HuH-7.5 (cell line): ENCODE results near the gene IL3.

Experiments
- DNase-seq: peaks from one replicate; pipeline ENCODE4 v3.0.0; 2011; ENCODE audit warnings: low spot score

Gene IL3

GRCh38 chr5:132057498-132058255 is 2.8 kb upstream of the IL3 start:
- no peak for DNase-seq

- no peak for DNase-seq
Observed at GRCh38 chr5:132058646-132059042, 1.8 kb upstream of the IL3 start.

DNA sequence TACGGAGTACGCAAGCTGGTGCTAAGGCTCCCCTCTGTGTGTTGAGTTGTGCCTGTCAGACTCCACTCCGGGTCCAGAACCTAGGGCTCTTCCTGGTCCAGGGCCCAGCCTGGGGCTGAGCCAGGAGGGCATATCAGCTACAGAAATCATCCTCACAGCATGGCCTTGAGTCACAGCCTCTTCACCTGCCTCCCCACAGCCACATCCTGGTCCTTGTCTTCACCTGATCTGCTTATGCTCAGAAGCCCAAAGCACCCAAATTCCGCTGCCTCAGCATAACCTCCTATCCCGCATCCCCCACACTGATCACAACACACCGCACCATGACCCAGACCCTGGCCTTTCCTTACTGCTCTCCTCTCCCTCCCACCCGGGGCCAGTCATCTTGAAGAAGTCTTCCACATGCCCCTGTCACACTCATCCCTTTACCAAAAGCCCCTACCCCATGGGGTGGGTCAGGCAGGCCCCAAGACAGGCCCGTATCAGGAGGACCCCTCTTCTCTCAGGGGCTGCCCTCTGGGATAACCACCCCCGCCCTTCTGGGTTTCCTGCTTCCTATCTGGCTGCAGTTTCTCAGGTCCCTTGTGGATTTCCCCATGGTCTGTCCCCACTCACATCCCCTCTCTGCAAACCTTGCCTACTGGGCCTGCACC is 1.3 kb upstream of the IL3 start:
- no peak for DNase-seq

- DNase-seq = no peak
Observed at GRCh38 chr5:132059696-132060500, 557 bp upstream of the IL3 start.

DNA sequence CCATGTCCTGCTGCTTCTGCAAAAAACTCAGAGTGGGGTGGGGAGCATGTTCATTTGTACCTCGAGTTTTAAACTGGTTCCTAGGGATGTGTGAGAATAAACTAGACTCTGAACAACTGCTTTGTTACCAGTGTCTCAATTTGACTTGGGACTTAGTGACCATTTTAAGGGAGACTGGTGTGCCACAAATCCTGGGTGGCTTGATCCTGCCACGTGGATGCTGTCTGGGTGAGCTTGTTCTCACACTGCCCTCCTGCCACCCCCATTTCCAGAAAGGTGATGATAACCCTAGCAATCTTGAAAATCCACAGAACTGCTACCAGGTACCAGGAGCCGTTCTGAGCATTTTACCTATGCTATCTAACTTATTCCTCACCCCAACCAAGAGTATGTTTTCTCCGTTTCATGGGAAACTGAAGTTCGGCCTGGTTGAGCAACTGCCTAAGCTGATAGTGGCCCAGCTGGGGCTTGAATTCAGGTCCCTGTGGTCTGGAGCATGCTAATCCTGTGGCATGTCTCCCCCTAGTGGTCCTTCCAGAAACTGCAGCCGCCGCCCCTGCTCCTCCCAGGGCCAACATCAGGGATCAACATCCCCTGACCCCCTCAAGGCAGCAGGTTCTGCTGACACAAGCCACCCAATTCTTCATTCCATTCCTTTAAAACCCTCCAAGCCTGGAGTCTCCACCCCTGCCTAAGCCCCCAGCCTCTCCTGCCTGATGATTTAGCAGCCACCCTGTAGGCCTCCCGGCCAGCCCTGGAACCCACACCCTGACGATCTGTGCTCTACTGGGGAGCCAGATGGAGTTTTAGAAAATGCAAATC is 2.8 kb downstream of the IL3 start:
- DNase-seq = peak; percentile 85

- no peak for DNase-seq
Observed at GRCh38 chr5:132064140-132064539, 3.7 kb downstream of the IL3 start.

GRCh38 chr5:132064738-132065331 is 4.4 kb downstream of the IL3 start:
- DNase-seq = peak; percentile 80

- peak; percentile 64 for DNase-seq
Observed at GRCh38 chr5:132065351-132065937, 5.0 kb downstream of the IL3 start.

- no peak for DNase-seq
Observed at GRCh38 chr5:132065951-132066701, 5.7 kb downstream of the IL3 start.

- DNase-seq = no peak
Observed at GRCh38 chr5:132066871-132067270, 6.4 kb downstream of the IL3 start.

DNA sequence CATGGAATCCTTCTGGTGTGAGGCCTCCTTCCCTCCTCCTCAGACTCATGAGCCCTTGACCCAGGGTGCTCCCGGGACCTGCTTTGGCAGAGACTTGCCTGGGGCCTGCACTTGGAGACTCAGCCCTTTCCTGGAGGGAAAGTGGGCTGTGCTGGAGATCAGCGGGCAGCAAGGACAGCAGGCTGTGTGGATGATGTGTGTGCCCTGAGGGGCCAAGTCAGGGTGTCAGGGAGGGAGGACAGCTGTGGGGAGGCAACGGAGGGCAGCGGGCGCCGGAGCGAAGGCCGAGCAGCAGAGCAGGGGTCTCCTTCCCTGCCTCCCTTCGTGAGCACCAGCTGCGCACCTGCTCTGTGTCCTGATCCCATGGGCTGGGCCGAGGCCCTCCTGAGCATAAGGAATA is 7.0 kb downstream of the IL3 start:
- no peak for DNase-seq

DNA sequence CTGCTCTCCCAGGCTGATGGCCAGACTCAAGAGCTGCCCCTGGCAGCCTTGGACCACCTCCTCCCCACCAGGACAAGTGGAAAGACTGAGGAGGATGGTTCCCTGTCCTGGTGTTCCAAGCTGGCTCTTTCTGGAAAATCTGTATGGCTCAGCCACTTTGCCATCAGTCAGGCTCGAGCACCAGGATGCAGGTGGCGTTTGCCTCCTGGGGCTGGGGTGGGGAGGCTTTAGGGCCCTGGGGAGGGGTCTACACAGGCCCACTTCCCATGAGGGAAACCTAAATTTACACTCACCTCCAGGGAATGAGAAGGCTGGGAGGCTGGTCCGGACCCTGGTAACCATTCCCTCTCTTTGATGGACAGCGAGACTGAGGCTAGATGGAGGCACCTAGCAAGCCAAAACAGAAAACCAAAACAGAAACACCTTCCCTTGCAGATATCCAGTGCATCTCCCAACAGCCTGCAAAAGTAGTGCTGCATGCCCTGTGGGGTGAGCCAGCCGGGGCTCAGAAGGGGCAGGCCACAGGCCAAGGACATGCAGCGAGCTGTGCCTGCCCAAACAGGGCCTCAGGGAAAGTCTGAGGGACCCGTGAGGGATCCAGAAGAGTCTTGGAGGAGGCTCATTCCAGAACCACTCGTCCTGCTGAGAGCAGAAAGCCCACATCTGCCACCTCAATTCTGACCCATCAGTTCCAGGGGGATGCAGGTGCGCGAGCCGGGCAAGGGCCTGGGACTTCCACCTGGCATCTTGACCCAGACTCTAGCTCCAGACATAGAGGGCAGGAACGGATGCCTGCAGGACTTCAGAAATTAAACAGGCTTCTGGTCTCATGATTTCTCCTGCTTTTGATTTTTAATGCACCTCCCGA is 7.7 kb downstream of the IL3 start:
- no peak for DNase-seq

- DNase-seq = no peak
Observed at GRCh38 chr5:132069561-132069960, 9.1 kb downstream of the IL3 start.

- no peak for DNase-seq
Observed at GRCh38 chr5:132069994-132070393, 9.5 kb downstream of the IL3 start.

DNA sequence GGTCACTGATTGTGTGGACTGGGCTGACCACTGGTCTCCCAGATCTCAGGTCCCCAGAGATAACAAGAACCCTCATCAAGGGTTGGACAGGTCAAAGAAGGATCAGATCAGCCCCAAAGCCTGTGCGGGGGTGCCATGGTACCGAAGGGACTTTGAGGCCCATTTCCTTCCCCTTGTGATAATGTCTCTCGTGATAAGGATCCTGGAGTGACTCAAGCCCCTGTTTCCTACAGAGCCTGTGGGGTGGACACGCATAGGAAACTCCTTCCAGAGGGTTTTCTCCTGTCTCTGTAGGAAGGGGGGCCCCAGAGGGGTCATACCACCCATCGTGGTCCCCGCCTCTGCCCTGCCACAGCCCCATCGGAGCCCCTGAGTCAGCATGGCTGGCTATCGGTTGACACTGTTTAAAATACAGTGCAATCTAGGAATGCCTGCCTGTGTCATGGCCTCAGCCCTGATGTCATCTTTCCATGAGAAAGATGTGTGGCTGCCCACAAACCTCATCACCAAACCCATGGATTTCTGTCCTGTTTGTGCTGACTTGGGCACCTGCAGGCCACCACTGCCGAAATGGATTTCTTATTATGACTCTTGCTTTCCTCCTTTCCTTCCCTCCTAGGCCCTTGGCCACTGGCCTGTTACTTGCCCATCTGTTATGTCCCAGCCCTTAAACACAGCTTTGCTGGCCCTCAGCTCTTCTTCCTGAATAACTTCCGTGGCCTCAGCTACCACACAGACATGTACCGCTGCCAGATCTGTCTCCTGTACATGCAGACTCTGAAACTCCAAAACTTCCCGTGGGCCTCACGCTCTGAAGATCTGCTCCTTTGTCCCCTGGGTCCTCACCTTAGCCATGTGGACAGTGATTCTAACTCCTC is 10.2 kb downstream of the IL3 start:
- DNase-seq = no peak

DNA sequence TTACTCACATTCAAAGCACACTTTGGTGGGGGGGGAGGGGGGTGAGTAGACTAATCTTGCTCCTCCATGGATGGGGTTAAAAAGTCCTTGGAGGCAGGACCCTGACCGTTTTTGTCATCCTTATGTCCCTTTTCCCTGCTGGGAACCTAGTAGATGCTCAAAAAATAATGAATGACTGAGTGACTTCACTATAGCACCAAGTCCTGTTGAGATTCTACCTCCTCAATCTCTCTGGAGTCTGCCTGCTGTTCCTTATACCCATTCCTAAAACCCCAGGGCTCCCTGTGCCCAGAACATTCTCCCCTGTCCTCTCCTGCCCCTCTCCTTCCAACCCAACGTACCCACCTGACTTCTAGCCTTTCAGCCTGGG is 10.9 kb downstream of the IL3 start:
- DNase-seq = no peak

DNA sequence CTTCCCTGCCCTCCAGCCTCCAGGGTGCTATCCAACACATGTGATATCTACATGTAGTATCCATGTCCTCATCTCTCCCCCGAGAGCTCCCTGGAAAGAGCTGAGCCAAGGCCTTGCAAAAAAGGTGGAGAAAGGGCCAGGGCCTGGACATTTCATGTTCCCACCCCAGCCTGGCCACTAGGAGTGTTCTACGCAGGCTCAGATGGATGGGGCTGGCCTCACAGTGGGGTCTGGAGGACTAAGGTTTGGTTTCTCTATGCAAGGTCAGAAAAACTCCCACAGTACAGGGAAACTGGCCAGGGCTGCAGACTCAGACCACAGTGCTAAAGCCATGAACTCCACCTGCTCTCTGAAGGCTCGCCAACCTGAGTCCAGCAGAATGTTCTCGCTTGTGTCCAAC is 11.6 kb downstream of the IL3 start:
- DNase-seq = no peak

DNA sequence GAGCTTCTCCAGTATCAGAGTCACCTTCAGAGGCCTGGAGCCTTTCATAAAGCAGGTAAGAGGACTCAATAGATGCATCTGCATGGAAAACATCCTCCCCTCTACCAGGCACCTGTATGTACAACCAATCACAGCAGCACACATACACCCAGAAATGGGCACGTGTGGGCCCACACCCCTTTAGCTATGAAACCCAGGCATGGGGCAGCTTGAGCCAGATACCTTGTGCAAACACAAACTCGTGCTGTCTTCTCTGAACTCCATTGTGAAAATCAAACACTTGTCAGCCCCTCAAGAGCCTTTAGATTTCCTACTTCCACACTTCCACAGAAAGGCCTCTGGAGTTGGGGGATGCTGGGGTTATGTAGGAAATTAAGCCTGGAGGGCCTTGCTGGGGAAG is 12.1 kb downstream of the IL3 start:
- no peak for DNase-seq
